AG09309 (cell line): ENCODE data around the gene MRGPRD.

Experiments
- DNase-seq: peaks from one replicate; pipeline ENCODE4 v3.0.0-alpha.2; 2010; ENCODE audit warnings: low read depth
- H3K4me3 ChIP-seq: 2 replicates; pipeline ENCODE4 v1.5.1; 2011; ENCODE audit warnings: mild to moderate bottlenecking, low read depth, low read length, moderate library complexity; ENCODE audit not compliant: control insufficient read depth
- CTCF ChIP-seq: IDR thresholded peaks from 2 replicates; pipeline ENCODE4 v1.5.1; 2011; ENCODE audit warnings: mild to moderate bottlenecking, low read depth, low read length, inconsistent platforms; ENCODE audit not compliant: insufficient read depth, control insufficient read depth; ENCODE audit errors: missing control alignments

Gene MRGPRD

GRCh38 chr11:68940651-68941323 is 40.0 kb downstream of the MRGPRD start:
- no peak overlapping the region for H3K4me3 ChIP-seq
- TF ChIP-seq CTCF: no peak
- no peak for DNase-seq

GRCh38 chr11:68939583-68940555 is 40.9 kb downstream of the MRGPRD start:
- no peak for TF ChIP-seq CTCF
- H3K4me3 ChIP-seq: no peak overlapping the region
- no peak for DNase-seq

GRCh38 chr11:68938816-68939582 is 41.8 kb downstream of the MRGPRD start:
- no peak for TF ChIP-seq CTCF
- H3K4me3 ChIP-seq: no peak overlapping the region
- DNase-seq: no peak

- no peak for DNase-seq
- no peak for TF ChIP-seq CTCF
- H3K4me3 ChIP-seq: no peak overlapping the region
Measured at GRCh38 chr11:68938088-68938487, 42.7 kb downstream of the MRGPRD start.

- DNase-seq: no peak
- TF ChIP-seq CTCF: no peak
- H3K4me3 ChIP-seq: no peak overlapping the region
Measured at GRCh38 chr11:68936676-68937620, 43.8 kb downstream of the MRGPRD start.

GRCh38 chr11:68936358-68936636 is 44.5 kb downstream of the MRGPRD start:
- no peak for TF ChIP-seq CTCF
- no peak overlapping the region for H3K4me3 ChIP-seq
- no peak for DNase-seq
